T-helper 22 cell (primary cell): Measurements from ENCODE around the gene UQCC2.

Source experiments
- DNase-seq: peaks from one replicate; pipeline ENCODE4 v3.0.0-alpha.2; 2020; ENCODE audit warnings: low read depth

The UQCC2 gene

DNA sequence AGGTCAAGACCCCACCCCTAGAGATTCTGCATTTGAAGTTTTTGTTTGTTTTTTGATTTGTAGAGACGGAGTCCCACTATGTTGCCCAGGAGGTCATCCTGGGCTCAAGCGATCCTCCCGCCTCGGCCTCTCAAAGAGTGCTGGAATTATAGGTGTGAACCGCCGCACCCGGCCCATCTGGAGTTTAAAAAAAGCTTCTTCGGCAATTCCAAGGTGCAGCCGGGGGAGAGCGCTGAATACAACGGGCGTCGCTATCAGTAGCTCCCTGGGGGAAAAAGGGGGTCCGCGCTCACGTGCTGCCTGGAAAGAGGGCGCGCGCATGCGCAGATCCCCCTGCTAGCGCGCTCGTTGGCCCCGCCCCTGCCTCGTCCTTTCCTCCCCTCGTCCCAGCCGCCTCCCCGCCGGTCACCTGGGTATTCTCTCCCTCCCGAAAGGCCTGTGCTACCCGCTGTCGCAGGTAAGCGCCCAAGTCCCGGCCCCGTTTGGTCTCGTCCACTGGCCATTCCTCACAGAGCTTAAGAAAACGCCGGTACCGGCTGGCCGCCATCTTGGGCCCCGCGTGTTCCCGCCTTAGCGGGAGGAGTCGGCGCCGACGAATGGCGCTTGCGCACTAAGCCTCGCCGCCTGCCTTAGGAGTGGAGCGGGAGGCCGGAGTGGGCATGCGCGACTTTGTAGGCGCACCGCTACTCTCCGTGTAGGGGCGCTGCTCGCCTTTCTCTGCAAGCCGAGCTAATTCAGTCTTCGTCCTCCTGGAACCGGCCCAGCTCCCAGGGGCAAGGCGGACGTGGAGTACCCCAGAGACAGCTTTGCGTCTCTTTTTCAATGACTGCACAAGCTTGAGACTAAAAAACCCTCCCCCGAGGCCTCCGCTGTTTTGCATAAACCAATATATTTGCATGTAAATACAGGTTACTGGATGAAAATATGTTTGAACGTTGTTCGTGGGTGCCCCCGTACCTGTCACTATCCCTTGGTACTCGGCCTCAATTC, at the start of gene UQCC2:
Gene UQCC2 (minus strand): TSS at position 561 of the 990 bp plus-strand sequence. CDS start 14 bp downstream, at position 547.
- peak; percentile 94 for DNase-seq

DNA sequence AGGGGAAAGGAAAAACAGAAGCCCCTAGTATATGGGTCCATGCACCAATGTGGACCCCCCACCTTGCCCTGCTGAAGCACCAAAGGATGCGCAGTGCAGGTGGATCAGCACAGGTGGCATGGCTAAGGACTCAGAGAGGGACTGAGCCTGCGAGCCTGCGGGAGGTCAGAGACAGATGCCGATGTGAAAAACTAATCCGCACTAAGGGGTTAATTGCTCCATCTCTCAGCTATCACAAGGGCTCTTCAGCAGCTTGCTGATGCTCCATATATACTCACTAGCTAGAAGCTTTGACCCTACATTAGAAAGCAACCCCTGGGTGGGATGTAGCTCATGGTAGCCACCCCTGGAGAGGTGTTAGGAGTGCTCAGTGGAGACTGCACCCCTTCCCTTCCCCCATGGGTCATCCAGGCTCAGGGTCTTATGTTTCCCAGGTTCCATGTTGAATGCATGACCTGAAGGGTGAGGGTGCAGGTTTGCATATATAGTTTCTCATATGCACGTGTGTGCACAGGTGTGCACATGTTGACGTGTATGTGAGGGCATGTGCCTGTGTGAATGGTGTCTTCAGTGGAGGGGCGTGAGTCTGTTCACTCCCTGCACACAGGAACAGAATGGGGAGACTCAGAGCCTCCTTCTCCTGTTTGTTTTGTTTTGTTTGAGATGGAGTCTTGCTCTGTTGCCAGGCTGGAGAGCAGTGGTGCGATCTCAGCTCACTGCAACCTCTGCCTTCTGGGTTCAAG, 48.6 kb upstream of the UQCC2 start:
- DNase-seq, result no peak

DNA sequence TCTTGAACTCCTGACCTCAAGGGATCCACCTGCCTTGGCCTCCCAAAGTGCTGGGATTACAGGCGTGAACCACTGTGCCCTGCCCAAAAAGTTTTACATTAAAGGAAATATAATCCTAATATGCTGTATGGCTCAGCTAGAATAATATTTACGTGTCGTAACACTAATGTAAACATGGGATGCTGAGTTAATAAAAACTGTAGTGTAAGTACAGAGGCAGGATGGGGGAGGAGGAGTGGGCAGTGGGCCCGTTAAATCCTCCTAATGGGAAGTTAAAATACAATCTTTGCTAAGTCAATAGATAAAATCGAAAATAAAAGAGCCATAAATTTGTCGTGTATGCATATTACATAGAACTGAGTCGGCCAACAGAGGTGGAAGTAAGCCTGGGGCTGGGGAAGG, 47.3 kb upstream of the UQCC2 start:
- no peak for DNase-seq

DNA sequence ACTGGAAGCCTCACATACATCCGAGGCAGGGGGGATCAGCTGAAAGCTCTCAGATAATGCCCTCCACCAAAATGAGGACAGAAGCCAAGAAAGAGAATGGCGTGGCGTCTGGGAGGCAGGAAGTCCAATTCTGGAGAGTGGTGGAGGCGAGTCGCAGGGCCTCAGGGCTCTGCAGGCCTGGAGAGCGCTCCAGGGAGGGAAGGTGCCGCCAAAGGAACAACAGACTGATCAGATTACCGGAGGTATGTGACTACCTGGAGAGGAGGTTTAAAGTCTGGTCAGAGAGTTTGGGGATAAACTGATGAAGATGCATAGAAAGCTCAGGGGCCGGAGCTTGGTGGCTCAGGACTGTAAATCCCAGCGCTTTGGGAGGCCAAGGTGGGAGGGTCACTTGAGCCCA, 46.4 kb upstream of the UQCC2 start:
- DNase-seq, result no peak

DNA sequence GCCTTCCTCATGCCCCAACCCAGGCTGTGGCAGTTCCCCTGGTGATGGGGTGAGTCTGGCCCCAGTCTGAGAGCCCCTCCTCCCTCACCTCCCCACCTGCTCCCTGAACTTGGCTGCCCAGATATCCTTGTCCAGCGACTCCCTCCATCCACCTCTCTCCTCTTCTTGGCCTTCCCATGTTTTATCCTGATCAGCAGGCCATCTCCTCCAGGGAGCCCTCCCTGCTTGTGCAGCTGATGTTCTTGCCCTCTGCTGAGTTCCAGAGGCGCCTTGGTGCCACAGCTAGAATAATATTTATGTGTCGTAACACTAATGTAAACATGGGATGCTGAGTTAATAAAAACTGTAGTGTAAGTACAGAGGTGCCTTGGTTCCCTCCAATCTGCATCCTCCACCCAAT, 45.6 kb upstream of the UQCC2 start:
- DNase-seq, result no peak

DNA sequence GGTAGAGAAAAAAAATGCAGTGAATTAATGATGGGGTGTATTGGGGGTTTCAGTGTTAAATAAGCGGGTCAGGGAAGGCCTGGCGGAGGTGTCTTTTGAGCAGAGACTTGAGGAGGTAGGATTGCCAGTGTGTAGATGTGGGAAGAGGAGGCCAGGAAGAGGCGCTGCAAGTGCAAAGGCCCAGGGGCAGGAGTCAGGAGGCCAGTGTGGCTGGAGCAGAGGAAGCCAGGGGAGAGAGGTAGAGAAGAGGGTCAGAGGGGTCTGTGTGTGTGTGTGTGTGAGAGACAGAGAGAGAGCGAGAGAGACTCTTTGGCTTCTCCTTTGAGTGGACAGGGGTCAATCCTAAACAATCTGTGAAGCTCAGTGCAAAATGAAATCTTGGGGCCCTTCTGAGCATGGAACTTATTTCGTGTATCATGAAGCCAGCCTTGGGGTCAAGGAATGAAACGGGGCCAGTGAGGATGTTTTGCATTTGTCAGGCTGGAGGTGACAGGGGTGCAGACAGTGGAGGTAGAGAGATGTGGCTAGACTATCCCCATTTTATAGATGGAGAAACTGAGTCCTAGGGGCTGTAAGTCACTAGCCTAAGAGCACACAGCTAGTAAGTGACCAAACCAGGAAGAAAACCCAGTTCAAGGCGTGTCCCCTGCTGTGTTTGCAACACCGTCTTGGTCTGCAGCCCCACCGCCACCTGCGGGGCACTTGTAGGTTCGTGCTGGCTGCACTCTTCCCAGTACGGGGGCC, 44.9 kb upstream of the UQCC2 start:
- DNase-seq, result no peak

DNA sequence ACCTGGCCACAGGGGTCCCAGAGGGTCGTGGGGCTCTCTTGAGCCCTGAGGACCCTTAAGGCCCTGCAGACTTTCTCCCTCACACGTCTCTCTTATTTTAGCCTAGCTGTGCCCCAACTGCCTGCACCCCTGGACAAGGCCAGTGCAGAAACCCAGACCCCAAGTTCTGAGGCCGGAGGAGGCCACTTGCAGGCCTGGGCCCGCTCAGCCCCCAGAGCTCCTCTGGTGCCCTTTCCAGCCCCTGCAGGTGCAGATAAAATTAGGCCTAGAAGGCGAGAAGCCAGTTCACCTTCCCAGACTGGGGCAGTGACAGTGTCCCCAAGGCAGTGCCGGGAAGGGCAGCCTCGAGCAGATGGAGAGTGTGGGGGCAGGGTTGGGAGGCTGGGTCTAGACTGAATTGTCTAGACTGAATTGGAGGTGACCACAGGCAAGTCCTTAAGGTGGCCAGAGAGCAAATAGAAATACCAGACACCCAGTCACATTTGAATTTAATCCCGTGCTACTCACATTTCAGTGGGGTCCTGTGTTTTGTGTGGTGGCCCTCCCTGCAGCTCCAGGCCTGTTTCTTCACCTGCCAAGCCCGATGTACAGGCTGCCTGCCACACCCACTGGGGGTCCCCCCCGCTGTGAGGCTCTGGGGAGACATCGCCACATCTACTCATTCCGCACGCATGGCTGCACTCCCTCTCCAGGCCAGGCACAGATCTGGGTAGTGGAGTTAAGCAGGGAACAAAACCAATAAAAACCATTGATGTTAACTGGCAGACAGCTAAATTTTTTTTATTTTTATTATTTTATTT, 43.8 kb upstream of the UQCC2 start:
- no peak for DNase-seq

DNA sequence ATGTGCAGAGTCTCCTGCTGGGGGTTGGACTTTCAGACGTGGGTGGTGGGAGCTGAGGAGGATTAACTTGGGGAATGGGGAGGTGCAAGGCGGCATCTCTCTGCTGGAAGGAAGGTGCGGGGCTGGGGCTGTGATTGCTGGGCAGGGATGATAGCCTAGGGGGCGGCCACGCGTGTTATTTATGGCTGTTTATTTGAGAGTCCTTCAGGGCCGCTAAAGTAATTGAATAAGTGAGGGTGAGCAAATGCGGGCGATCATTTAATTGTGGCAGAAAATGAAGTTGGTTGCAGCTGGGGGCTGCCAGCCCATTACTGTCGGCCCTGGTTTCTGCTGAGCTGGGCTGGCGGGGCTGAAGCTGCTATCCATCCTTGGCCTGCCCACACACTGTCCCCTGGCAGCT, 42.7 kb upstream of the UQCC2 start:
- DNase-seq, result no peak

DNA sequence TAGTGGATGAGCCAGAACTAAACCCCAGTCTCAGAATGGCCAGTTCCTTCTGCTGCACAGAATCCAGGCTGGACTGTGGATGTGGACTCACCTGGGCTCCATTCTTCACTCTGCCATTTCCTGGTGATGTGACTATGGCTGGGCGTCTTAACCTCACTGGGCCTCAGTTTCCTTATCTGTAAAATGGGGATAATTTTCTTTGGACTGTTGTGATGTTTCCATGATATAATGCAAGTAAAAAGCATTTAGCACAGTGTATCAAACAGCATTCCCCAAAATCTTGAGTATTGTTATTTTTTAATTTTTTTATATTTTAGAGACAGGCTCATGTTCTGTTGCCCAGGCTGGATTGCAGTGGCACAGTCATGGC, 41.1 kb upstream of the UQCC2 start:
- no peak for DNase-seq

DNA sequence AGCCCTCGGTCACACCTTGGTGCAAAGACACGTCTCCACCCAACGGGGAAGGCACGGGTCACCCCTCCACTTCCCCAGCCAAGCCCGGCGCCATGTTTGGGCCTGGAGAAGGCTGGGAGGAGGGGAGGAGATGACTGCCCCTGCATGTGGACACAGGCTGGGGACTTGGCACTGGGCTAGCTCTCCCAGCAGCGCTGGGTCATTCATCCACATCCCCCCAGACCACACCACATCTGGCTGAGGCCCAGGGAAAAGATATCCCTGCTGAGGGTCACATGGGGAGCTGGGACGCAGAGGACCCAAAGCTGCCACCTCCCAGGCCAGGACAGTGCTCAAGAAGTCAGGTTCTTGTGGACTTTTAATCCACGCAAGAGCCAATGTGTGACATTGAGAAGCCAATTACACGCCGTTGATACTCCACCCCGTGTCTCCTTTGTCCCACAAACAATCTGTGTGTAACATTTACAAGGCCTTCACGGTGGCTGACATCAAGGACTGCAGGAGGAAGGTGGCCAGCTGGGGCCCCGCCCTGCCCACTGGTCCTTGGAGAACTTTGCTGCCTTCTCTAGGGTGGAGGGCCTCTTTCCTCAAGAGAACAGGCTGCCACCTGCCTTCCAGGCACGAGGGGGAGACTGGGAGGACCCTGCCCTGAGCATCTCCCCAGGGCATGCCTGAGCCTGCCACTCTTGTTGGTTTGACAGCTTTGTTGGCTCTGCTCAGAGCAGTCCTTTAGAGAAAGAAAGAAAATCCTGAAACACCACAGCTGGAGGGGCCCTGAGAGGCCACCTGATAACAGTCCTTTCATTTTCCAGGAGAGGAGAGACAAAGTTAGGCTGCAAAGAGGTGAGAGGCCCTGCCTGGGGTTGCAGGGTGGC, 40.5 kb upstream of the UQCC2 start:
- no peak for DNase-seq

DNA sequence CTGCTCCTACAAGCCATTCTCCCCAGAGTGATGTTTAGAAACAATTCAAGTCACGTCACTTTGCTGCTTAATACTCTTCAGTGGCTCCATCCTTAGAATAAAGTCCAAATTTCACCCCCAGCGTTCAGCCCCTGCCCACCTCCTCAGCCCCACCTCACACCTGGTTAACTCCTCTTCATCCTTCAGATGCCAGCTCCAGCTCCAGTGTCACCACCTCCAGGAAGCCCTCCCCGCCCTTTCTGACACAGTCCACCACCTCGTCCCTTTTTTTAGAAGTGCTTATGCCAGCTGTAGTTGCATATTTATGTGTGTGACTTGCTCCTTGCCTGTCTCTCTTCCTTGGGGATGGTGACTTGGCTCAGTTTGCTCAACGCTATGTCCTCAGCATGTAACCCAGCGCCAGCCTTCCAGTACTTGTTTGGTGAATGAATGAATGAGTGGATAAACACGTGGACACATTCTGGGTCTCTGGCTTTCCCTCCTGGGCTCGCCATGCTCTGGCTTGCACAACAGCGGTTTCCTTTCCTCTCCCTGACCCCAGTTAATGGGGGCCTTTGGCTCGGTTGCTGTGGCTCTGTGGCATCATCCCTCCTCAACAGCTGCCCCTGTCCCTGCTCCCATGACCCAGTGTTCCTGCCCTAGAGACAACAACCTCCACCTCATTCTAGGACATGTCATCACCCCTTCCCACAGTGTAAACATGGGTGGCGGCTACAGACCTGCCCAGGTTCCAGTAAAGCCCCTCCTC, 38.9 kb upstream of the UQCC2 start:
- no peak for DNase-seq

DNA sequence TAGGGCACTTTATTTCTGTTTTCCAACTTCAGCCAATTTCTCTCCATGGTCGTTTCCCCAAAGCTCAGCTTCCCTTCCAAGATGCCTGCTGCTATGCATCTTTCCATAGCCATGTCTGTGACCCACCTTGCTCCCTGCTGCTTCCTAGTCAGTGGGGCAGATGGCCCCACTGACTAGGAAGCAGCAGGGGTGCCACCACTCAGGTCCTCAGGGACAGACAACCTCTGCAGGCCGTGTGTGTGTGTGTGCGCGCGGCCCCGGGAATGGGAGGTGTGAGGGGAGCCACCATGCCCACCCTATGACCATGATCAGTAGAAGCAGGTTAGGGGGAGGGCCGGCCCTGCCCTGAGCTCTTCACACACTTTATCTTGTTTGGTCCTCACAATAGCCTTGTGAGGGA, 37.9 kb upstream of the UQCC2 start:
- DNase-seq, result no peak

DNA sequence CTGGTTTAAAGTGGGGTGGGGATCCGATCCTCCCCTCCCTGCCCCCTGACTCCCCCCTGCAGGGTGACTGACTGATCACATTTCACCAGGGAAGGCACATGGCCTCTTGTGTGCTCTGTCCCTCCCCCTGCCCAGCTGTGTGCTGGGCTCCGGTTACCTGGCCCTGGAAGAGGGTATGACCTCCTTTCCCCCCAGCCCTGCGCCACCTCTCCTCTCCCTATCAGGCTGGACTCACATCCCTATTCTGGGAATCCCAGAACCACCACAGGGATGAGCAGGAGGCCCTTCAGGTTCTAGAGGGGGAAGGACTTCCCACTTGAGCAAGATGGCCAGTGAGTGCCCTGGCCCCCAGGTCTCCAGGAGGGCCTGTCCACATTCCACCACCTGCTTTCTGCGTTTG, 37.3 kb upstream of the UQCC2 start:
- DNase-seq, result no peak

DNA sequence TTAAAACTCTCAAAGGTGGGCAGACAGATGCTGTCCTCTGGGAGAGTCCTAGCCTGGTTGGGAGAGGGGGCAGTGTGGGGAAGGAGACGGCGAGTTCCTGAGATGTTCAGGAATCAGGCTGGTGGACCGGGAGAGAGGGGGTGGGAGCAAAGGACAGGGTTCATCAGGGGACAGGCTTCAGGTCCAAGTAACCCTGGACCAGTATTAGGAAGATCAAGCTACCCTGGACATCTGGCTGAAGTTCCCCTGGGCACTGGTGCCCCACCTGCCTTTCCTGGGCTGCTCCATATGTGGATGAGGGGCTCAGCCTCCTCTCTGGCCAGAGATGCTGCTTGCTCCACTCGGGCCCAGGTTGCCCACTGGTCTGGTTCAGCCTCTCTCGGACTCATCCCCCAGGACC, 36.3 kb upstream of the UQCC2 start:
- no peak for DNase-seq

DNA sequence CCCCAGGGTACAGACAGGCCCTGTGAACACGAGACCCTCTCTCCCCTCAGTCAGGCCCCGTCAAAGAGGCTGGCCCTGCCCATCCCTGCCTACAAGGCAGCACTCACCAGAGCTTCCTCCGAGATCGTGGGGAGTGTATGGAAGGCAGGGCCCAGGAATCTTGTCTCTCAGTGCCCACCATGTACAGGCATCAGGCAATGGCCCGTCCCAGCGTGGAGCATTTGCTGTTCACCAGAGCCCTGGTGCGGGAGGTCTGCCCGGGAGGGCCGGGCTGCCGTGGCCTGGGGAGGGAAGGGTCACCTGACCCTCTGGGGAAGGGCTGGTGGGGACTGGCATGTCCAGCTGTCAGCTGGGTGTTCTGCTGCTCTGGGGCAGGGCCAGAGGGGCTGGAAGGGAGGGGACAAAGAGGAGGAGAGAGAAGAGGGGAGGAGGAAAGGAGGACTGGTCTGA, 35.2 kb upstream of the UQCC2 start, which contains the start of gene IP6K3:
Gene IP6K3 (minus strand): TSS at position 255 of the 450 bp plus-strand sequence. CDS start 11,429 bp downstream, outside the sequence.
- DNase-seq, result no peak

DNA sequence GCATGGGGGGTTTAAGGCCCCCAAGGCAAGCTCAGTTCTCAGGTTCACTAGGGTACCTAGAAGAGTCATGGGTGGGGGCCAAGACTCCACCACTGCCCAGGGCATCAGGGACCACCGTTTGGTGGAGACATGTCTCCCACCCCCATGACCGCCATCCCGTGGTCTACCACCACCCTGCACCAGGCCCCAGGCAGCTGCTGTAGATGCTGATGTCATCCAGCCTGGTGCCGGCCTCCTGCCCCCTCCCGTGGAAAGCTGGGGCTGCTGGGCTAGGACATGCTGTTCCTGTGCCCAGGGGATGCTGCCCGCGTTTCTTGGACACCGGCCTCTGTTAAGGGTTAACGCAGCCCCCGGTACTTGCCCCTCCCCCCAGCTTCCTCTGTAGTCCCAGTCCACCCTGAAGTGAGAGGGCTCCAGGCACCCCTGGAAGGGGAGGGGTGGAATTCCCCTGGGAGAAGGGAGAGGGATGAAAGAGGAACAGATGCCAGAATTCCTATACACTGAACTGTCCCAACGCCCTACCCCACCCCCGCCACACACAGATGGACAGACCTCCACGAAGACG, 34.6 kb upstream of the UQCC2 start:
- no peak for DNase-seq

DNA sequence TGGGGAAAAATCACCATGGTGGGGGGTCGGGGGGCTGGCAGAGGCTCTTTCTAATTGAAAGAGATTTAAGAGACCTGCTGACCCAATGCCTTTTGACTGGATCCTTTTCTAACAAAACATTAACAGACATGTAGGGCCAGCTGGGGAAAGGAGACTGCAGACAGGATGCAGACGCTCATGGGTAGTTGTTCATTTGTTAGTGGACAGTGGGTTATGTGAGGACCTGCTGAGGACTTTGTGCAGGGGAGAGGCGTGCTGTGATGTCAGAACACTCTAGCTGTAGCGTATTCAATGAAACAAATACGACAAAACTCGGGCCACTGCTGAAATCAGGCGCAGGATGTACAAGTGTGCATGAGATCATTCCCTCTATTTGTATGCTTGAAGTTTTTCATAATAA, 34.0 kb upstream of the UQCC2 start:
- no peak for DNase-seq

DNA sequence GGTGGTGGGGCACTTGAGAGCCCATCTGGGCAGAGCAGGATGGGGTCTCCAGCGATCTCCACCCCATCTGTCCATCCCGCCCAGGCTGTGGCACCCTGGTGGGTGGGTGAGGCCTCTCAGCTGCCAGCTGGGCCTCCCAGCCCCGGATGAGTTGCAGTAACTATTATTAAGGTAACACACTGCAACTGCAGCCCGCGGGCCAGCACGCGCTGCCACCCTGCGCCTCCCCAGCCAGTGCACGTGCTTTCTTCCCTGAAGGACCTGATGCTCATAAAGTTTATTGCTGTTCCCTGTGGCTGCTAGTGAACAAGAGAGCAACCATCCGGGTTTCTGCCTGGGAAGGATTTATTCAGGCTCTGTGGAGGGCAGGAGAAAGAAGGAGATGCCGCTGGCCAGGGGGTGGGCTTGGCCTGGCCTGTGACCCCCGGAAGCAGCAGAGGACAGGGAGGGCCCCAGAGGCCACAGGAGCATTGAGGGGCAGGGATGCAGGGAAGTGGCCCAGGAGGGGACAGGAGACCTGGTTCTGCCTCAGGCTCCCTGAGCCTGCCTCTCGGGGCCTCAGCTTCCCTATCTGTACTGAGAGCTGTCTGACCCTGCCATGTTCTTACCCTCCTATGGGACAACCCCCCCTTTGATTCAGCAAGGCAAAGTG, 33.5 kb upstream of the UQCC2 start:
- DNase-seq, result no peak
